GM18526 (cell line): ENCODE results near the gene SMIM22.

ENCODE experiments used
- POLR2A ChIP-seq: IDR thresholded peaks from 3 replicates; pipeline ENCODE4 v1.6.1; 2011; ENCODE audit not compliant: insufficient read length; ENCODE audit errors: extremely low read depth

The SMIM22 gene

DNA sequence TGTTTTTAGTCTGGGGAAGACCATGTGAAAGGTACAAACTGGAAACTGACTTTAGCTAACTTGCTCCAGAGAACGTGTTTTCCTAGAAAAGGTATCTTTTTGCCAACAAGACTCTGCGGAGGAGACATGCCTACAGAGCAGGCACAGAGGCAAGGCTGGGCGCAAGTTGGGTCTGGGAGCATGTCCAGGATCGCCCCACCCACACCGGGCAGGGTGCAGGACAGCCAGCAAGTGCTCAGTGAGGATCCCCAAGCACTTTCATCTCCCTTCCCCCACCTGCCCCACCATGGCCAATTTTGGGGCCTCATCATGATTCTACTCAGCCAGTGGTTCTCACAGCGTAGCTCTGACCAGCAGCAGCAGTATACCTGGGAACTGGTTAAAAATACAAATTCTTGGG is 25.5 kb downstream of the SMIM22 start:
- TF ChIP-seq POLR2A = no peak

DNA sequence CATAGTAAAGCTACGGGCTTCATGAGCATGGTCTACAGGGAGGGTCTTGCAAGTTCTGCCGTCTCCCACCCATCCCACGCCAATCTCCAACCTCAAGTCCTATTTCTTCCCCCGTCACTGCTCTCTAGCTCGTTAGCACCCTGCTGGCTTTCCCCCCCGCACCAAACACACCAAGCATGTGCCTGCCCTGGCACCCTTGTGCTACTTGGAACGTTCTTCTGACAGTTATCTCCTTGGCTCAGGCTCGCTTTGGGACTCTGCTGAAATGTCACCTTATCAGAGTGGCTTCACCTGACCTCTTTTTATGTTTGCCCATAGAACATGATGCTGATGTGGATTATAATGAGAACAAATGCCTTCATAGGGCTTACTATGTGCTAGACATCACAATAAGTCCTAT is 30.0 kb downstream of the SMIM22 start:
- no peak for TF ChIP-seq POLR2A

DNA sequence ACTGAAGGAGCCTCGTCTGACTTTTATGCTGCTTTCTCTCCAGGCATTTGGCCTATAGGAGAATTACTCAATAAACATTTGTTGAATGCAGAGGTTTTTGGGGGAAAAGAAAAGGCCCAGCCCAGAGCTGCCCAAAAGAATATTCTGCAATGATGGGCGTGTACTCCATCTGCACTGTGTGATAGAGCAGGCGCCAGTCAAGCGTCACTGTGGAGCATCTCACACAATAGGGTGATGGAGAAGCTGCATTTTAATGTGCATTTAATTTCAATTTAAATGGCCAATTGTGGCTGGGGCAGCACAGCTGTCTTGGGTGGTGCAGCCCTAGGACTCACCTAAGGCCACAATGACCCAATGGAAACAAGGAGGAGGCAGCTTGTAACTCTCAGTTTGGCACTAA is 31.4 kb downstream of the SMIM22 start:
- TF ChIP-seq POLR2A = no peak

DNA sequence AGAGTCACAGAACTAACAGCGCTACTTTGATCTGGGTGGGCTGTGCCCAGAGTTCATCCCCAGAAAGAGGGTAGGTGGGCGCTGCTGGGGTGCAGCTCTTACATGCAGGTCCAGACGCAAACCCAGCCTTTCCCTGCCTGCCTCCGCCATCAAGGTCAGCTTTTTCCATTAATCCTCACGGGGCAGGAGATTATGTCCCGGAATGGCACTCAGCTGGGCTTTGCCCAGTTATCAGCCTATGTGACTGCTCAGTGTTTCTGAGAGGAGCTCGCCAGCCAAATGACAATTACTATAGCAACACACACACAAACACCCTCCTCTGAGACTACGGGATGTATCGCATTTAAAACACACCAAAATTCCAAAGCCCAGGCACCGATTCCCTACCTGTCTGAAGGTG is 31.8 kb downstream of the SMIM22 start:
- no peak for TF ChIP-seq POLR2A

DNA sequence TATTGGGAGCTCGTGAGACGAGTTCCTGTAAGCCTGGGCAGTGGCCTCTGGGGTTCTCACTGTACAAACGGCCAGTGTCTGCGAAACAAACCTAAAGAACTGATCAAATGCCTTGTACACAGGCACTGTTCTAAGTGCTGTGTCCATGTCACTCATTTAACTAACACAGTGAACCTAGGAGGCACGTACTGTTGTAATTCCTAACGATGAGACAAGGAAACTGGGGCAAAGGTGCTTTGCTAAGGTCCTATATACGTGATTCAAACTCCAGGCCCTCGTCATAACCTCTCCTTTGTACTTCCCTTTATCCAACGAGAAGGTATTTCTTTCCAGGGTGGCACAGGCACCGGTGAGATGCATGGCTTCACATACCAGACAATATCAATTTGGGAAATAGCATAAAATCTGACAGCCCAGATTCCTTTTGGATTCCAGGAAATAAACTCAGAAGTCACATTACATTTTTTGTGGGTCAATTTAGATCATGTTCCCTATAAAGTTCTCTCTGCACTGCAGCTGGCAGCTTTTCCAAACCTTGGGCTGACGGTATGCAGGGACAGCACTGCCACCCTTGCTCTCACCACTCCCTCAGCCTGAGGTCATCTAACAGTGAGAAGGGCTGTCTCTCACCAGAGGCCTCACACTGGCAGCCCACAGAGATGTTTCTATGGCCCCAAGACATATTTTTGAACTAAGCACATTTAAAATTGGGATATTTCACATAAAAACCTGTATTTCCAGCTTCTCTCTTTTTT is 33.6 kb downstream of the SMIM22 start:
- TF ChIP-seq POLR2A = no peak

DNA sequence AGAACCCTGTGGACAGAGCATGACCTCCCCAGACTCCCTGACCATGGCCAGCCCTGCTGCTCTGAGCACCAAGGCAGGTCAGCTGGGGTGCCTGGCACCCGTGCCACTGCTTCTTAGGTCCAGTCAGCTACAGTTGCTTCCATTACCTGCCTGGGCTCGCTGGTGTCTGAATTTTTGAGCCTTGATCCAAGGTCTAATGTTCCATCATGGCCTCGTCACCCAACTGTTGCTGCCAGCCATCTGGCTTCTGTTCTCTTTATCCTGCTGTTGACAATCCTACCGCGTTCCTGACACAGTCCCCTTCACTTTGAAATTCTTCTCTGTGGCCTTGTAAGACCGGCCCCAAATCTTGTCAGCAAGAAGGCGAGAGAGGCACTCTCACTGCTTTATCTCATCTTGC is 35.2 kb downstream of the SMIM22 start:
- no peak for TF ChIP-seq POLR2A

DNA sequence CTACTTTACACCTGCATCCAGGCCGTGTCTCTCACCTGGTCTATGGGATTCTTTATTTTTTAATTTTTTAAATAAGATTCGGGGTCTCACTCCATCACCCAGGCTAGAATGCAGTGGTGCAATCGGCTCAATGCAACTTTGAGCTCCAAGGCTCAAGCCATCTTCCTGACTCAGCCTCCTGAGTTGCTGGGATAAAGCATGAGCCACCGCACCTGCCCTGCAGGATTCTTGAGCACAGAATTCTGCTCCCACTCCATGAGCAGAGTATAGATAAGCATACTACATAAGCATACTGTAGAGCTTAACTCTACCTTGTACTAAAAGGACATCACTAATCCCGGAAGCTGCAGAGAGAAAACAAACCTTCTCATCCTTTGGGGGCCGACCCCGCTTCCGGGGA is 36.4 kb downstream of the SMIM22 start:
- TF ChIP-seq POLR2A = no peak

DNA sequence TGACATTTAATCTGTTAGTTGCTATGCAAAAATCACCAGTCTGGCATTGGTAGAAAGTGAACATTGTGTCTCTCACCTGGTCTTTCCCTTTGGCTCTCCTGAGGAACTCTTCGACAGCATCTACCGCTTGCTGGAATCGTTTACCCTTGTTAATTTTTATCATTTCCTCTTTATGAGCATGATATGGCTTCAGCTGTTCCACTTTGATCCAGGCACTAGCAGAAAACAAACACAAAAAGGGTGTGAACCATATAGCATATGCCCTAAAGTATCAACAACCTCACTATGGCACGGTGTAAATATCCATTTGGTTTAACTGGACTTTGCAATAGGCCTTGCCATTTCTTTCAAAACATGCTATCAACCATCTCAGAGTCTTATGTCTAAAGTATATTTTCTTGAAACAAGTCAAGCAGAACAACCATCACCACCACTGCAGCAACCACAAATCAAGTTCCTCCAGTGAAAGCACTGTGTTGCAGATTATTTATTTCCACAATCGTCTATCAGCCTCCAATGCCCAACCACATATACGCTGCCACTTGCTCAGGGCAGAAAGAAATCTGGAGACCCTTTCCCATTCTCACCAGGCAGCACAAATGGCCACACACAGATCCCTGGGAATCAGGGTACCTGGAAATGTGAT is 37.7 kb downstream of the SMIM22 start:
- no peak for TF ChIP-seq POLR2A

DNA sequence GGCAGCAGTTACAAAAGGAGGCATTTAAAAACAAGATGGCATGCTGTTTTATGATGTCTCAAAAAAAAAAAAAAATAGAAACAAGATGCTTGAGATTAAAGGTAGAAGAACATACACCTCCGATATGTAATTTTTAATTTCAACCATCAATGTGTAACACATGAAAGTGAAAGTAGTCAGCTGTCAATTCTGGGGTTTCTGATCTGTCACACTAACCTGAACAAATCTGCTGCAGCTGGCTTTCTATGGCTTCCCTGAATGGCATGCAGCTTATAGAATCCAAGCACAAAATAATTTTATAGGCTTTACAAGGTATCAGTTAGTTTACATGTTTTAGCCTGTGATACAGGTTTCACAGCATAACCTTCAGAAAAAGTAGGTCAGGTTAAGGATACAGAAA is 38.4 kb downstream of the SMIM22 start:
- TF ChIP-seq POLR2A = no peak

DNA sequence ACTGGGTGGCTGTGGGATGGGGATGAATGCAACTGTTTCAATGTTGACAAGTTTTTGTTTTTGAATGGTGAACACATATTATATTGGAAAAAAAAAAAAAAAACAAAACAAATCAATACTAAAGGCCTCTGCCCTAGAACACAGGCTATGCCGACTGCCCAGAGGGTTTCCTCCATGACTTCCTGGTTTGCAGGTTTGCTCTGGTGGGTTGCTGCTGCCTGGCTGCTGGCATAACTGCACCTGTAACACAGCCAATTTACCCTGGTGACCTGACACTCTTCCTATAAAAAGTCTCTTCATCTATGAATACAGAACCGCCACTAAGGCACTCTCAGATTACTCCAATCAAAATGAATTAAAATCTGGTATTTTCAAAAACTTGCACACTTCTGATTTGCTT is 41.6 kb downstream of the SMIM22 start:
- no peak for TF ChIP-seq POLR2A

DNA sequence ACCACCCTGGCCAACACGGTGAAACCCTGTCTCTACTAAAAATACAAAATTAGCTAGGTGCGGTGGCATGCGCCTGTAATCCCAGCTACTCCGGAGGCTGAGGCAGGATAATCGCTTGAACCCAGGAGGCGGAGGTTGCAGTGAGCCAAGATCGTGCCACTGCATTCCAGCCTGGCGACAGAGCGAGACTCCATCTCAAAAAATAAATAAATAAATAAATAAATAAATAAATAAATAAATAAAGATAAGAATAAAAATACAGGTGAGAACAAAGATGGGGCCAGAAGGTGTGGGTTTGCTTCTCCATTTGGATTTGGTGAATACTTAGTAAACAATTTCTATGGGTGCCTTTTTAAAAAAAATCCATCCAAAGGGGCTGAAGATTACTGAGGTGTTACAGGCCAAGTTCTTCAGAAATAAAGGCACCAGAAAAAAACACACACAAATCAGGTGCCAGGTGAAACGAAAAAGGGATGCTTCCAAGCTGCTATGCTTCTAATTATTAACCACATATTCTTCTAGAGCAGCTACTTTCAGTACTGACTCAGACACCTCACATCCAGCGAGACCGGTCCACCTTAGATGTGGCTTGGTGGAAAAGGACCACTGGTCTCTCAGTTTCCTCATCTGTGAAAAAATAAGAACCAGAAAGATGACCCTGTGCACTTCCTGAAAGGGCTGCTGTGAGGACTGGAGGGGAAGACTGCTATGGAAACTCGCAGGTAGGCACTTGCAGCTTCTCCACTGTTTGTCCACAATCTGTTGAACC is 42.7 kb downstream of the SMIM22 start:
- no peak for TF ChIP-seq POLR2A

DNA sequence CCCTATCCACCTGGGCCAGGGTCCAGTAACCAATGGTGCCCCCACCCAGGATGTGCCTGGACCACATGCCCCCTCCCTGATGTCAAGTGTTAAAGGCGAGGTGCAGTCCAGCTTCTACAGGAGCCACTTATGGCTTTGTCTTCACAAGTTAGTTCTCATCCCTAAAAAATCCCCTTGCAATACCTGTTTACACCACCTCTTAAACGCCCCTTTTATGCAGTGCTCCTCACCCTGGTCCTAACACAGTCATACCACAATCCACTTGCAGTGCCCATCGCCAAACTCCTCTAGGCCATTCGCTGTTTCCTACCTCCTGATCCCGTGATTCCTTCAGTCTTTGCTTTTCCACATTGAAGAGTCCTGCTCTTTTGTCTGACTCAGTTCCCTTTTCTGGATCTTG is 44.8 kb downstream of the SMIM22 start:
- no peak for TF ChIP-seq POLR2A

DNA sequence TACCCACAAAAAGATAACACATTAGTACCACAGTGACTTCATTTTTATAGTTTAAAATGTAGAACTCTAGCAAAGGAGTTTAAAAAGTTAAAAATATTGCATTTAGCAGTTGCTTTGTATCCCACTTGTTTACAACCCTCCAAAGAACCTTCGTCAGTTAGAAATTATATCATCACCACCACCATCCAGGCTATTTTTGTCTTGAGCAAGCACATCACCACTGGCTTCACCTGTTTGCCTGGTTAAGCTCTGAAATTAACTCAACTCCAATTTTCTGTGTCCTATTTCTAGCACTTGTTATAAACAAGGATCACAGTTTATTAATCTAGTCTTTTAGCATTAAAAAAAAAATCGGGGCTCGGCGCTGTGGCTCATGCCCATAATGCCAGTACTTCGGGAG is 45.8 kb downstream of the SMIM22 start:
- no peak for TF ChIP-seq POLR2A
